Neuronal stem cell (in vitro differentiated cells): ENCODE measurements around the gene PNLIPRP3.

Source experiments
- DNase-seq: peaks from one replicate; pipeline ENCODE4 v3.0.0-alpha.2; 2013; ENCODE audit warnings: low spot score
- H2AFZ ChIP-seq: one replicate; pipeline ENCODE4 v1.6.1; 2013; ENCODE audit warnings: mild to moderate bottlenecking, low read length, inconsistent platforms
- H2AK5ac ChIP-seq: 2 replicates; pipeline ENCODE4 v1.6.1; 2013; ENCODE audit warnings: low read depth, mild to moderate bottlenecking, inconsistent platforms, low read length, moderate library complexity, mixed read lengths
- H2BK120ac ChIP-seq: 2 replicates; pipeline ENCODE4 v1.6.1; 2013; ENCODE audit warnings: low read depth, mild to moderate bottlenecking, inconsistent platforms, low read length, moderate library complexity, mixed read lengths
- H2BK12ac ChIP-seq: one replicate; pipeline ENCODE4 v1.6.1; 2013; ENCODE audit warnings: low read length, inconsistent platforms
- H2BK15ac ChIP-seq: 2 replicates; pipeline ENCODE4 v1.6.1; 2013; ENCODE audit warnings: mild to moderate bottlenecking, low read length, inconsistent platforms, mixed read lengths
- H2BK5ac ChIP-seq: one replicate; pipeline ENCODE4 v1.6.1; 2013; ENCODE audit warnings: inconsistent platforms, mild to moderate bottlenecking, low read length, moderate library complexity
- H3K14ac ChIP-seq: one replicate; pipeline ENCODE4 v1.6.1; 2013; ENCODE audit warnings: low read length, inconsistent platforms
- H3K18ac ChIP-seq: 2 replicates; pipeline ENCODE4 v1.6.1; 2013; ENCODE audit warnings: low read length, inconsistent platforms
- H3K23ac ChIP-seq: 2 replicates; pipeline ENCODE4 v1.6.1; 2013; ENCODE audit warnings: low read depth, mild to moderate bottlenecking, mixed read lengths, low read length, inconsistent platforms; ENCODE audit not compliant: poor library complexity
- H3K27ac ChIP-seq: replicated peaks from 3 replicates; pipeline ENCODE4 v1.5.1; 2013; ENCODE audit warnings: low read length, inconsistent platforms
- H3K27me3 ChIP-seq, 3 experiments: 2 replicates each; pipeline ENCODE4 v1.6.1; 2013; ENCODE audit warnings: low read length in 3 of 3, mild to moderate bottlenecking in 2 of 3, inconsistent platforms in 1 of 3, low read depth in 1 of 3, mixed read lengths in 1 of 3, moderate library complexity in 1 of 3; ENCODE audit not compliant: control insufficient read depth in 3 of 3, insufficient read depth in 3 of 3
- H3K36me3 ChIP-seq, 2 donors: replicated peaks in 1 of 2; 2 replicates each; pipeline ENCODE4 v1.6.1; 2013; ENCODE audit warnings: low read length in 2 of 2; ENCODE audit not compliant: control insufficient read depth in 2 of 2, insufficient read depth in 2 of 2
- H3K4ac ChIP-seq: 2 replicates; pipeline ENCODE4 v1.6.1; 2013; ENCODE audit warnings: inconsistent platforms, mild to moderate bottlenecking, low read length, moderate library complexity
- H3K4me1 ChIP-seq, 2 donors: 1 replicate in 1 of 2; 2 replicates in 1 of 2; pipeline ENCODE4 v1.6.1; 2013; ENCODE audit warnings: low read length in 2 of 2, low read depth in 1 of 2; ENCODE audit not compliant: control insufficient read depth in 2 of 2, insufficient read depth in 1 of 2
- H3K4me2 ChIP-seq: one replicate; pipeline ENCODE4 v1.6.1; 2013; ENCODE audit warnings: mild to moderate bottlenecking, low read length, inconsistent platforms; ENCODE audit not compliant: insufficient read depth, poor library complexity, severe bottlenecking
- H3K4me3 ChIP-seq, 2 donors: 2 replicates each; pipeline ENCODE4 v1.5.1; 2013; ENCODE audit warnings: low read length in 2 of 2, mild to moderate bottlenecking in 2 of 2, inconsistent platforms in 1 of 2, moderate library complexity in 1 of 2
- H3K79me1 ChIP-seq: one replicate; pipeline ENCODE4 v1.6.1; 2013; ENCODE audit warnings: low read depth, mild to moderate bottlenecking, inconsistent platforms, low read length, moderate library complexity
- H3K9ac ChIP-seq: one replicate; pipeline ENCODE4 v1.6.1; 2013; ENCODE audit warnings: mild to moderate bottlenecking, low read depth, low read length, inconsistent platforms; ENCODE audit not compliant: poor library complexity
- H3K9me3 ChIP-seq, 2 donors: replicated peaks in 1 of 2; 2 replicates each; pipeline versions ENCODE3 to v1.6.1; 2013; ENCODE audit warnings: low read length in 2 of 2, mild to moderate bottlenecking in 2 of 2, inconsistent platforms in 1 of 2, low read depth in 1 of 2, mixed read lengths in 1 of 2, moderate library complexity in 1 of 2; ENCODE audit not compliant: control insufficient read depth in 2 of 2, insufficient read depth in 1 of 2
- H4K8ac ChIP-seq: one replicate; pipeline ENCODE4 v1.6.1; 2013; ENCODE audit warnings: low read depth, mild to moderate bottlenecking, inconsistent platforms, low read length, moderate library complexity
- H4K91ac ChIP-seq: one replicate; pipeline ENCODE4 v1.6.1; 2013; ENCODE audit warnings: low read length, low read depth, mild to moderate bottlenecking, inconsistent platforms; ENCODE audit not compliant: poor library complexity
- WGBS, 2 donors: extraction: QIAGEN DNeasy Blood & Tissue Kit; methylation state at CpG; one replicate each; pipeline ENCODE4 v1.1.7; 2013; ENCODE audit warnings: missing lambda C conversion rate in 2 of 2, mixed read lengths in 1 of 2; ENCODE audit not compliant: insufficient read length in 2 of 2, insufficient replicate concordance in 1 of 2; ENCODE audit errors: extremely low coverage in 2 of 2; 5-methylcytosine and 5-hydroxymethylcytosine counted together

Gene PNLIPRP3

GRCh38 chr10:116504786-116505185 lies 77.1 kb downstream of the PNLIPRP3 start:
- no peak overlapping the region for H3K23ac ChIP-seq
- no peaks in the 10 kb centered on the region for H3K9me3 ChIP-seq
- no peak overlapping the region for H4K91ac ChIP-seq
- H3K18ac ChIP-seq: no peak overlapping the region
- H3K9ac ChIP-seq: no peak overlapping the region
- no peak overlapping the region for H3K4me3 ChIP-seq
- no peak overlapping the region for H3K4me2 ChIP-seq
- no peak overlapping the region for H4K8ac ChIP-seq
- H3K14ac ChIP-seq: no peak overlapping the region
- no peaks in the 10 kb centered on the region for H3K79me1 ChIP-seq
- no peak overlapping the region for H2BK12ac ChIP-seq
- DNase-seq: no peak
- no peak overlapping the region for H3K27ac ChIP-seq
- H2BK120ac ChIP-seq: no peak overlapping the region
- no peak overlapping the region for H2BK5ac ChIP-seq
- H3K36me3 ChIP-seq: no peaks in the 10 kb centered on the region
- H3K27me3 ChIP-seq: no peaks in the 10 kb centered on the region
- H2BK15ac ChIP-seq: no peak overlapping the region
- WGBS, 2 donors: no CpG with 5 or more reads among the region's 8 CpGs
- H3K4ac ChIP-seq: no peak overlapping the region
- H2AFZ ChIP-seq: no peak overlapping the region
- H2AK5ac ChIP-seq: no peak overlapping the region
- no peaks in the 10 kb centered on the region for H3K4me1 ChIP-seq

- H4K91ac ChIP-seq: no peak overlapping the region
- H3K36me3 ChIP-seq: no peaks in the 10 kb centered on the region
- no peak overlapping the region for H2BK12ac ChIP-seq
- no peak overlapping the region for H4K8ac ChIP-seq
- peaks cover 0 to 2% of the 10 kb centered on the region in 2 donors for H3K9me3 ChIP-seq
- no peak overlapping the region for H2AK5ac ChIP-seq
- no peak overlapping the region for H3K23ac ChIP-seq
- WGBS, 2 donors: no CpG with 5 or more reads among the region's 3 CpGs
- H3K4ac ChIP-seq: no peak overlapping the region
- H2BK120ac ChIP-seq: no peak overlapping the region
- H3K27ac ChIP-seq: no peak overlapping the region
- no peak overlapping the region for H3K18ac ChIP-seq
- no peak overlapping the region for H3K4me2 ChIP-seq
- no peaks in the 10 kb centered on the region for H3K4me1 ChIP-seq
- no peak overlapping the region for H2BK5ac ChIP-seq
- no peaks in the 10 kb centered on the region for H3K27me3 ChIP-seq
- no peak overlapping the region for H2AFZ ChIP-seq
- H3K14ac ChIP-seq: no peak overlapping the region
- no peak overlapping the region for H3K9ac ChIP-seq
- no peak overlapping the region for H2BK15ac ChIP-seq
- no peaks in the 10 kb centered on the region for H3K79me1 ChIP-seq
- H3K4me3 ChIP-seq: no peak overlapping the region
- no peak for DNase-seq
These were observed 82.9 kb downstream of the PNLIPRP3 start for GRCh38 chr10:116510565-116510964.

- Histone ChIP-seq H2BK120ac (no peak overlapping the region), H3K23ac (no peak overlapping the region), H2BK12ac (no peak overlapping the region), H3K14ac (no peak overlapping the region), H2AK5ac (no peak overlapping the region), H3K4me3 (no peak overlapping the region), H3K36me3 (no peaks in the 10 kb centered on the region), H3K18ac (no peak overlapping the region), H2BK5ac (no peak overlapping the region), H3K27ac (no peak overlapping the region), H3K4me2 (no peak overlapping the region), H2AFZ (no peak overlapping the region), H3K79me1 (no peaks in the 10 kb centered on the region), H4K91ac (no peak overlapping the region), H4K8ac (no peak overlapping the region), H3K4ac (no peak overlapping the region), H3K9ac (no peak overlapping the region), H3K9me3 (peaks cover 0 to 2% of the 10 kb centered on the region in 2 donors), H3K4me1 (no peaks in the 10 kb centered on the region), H3K27me3 (no peaks in the 10 kb centered on the region), H2BK15ac (no peak overlapping the region)
- WGBS, 2 donors: no CpG with 5 or more reads among the region's 3 CpGs
- no peak for DNase-seq
These were observed 83.7 kb downstream of the PNLIPRP3 start for GRCh38 chr10:116511365-116511764.

DNA sequence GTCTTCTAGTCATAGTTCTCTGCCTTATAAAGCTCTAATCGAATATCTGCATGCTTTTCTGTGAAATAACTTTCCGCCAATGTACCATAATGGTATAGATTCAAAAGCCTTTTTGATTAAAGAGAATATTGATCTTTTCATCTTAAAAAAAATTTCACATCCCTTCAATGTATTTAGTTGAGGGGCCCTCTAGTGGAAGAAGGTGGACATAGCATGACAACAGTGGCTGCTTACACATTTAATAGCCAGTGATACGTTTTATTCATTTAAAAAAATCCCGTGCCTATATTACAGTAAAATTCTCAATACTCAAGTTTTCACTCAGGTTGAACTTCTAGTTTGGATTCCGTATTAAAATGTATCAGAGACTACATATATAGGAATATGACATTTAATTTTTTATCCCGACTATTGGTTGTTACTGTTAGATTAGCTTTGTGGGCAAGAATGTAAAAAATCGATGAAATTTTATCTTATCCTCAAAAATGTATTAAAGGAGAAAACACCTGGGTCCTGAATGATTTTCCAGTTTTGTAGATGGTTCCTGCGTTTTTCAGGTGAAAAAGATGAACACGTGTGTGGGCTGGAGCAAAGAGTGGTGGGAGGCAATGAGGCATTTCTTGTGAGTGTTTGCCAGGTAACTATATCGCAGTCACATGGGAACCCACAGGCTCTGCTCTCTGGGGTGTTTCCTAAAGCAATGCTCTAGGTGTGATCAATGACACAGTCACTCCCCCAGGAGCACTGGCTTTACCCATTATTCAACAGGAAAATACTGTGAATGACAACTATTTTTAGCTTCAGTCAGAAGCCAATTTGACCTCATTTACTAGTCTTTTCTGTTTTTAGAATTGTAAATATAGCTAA lies 94.0 kb downstream of the PNLIPRP3 start:
- no peak overlapping the region for H3K9ac ChIP-seq
- no peak overlapping the region for H3K18ac ChIP-seq
- H2AK5ac ChIP-seq: no peak overlapping the region
- no peak overlapping the region for H3K4me3 ChIP-seq
- H2AFZ ChIP-seq: no peak overlapping the region
- no peak overlapping the region for H3K27ac ChIP-seq
- H3K27me3 ChIP-seq: peaks cover 0 to 7% (median 0%) of the 10 kb centered on the region in 3 experiments
- no peak overlapping the region for H4K91ac ChIP-seq
- no peak overlapping the region for H3K4ac ChIP-seq
- no peaks in the 10 kb centered on the region for H3K79me1 ChIP-seq
- no peak overlapping the region for H3K14ac ChIP-seq
- H4K8ac ChIP-seq: no peak overlapping the region
- peak; percentile 33 for DNase-seq
- WGBS, 2 donors: no CpG with 5 or more reads among the region's 10 CpGs
- no peak overlapping the region for H2BK12ac ChIP-seq
- no peak overlapping the region for H2BK120ac ChIP-seq
- H3K4me1 ChIP-seq: no peaks in the 10 kb centered on the region
- H2BK15ac ChIP-seq: no peak overlapping the region
- no peaks in the 10 kb centered on the region for H3K36me3 ChIP-seq
- H3K23ac ChIP-seq: no peak overlapping the region
- no peak overlapping the region for H2BK5ac ChIP-seq
- no peaks in the 10 kb centered on the region for H3K9me3 ChIP-seq
- no peak overlapping the region for H3K4me2 ChIP-seq
